ENCODE measurements around the gene POLL.

DNA sequence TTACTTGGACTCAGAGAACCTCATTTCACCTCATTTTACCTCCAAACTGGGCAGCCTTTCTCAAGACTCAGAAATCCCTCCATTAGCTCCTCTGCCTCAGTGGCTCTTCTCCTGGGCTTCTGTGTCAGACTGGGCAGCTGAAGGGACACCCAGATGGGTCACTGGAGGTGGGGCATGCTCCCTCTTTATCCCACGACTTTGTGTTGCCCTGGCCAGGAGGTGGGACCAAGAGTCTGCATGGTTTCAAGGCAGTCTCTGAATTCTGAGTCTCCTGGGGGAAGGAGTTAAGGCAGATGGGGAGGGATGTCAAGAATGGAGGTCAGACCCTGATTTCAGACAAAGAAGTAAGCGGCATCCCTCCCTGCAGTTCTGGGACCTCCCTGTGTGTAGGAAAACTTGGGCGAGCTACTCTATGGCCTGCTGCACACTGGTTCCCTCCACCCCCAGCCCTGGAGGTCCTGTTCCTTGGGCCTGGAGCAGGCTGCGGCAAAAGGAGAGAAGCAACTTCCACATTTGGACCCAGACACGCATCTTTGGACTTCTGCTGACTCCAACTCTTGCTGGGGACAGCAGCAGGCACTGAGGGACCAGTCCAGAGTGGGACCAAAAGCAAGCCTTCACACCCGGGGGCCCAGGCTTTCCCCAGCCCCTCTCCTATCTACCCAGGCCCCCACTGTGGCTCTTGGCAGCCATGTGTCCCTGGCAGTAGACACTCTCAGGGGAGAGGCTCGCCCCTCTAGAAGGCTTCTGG is 10.8 kb downstream of the POLL start:
- TF ChIP-seq POLR2AphosphoS5 (IDR thresholded peaks at IDR 0.05), result no peak
- TF ChIP-seq, protein P1, sequence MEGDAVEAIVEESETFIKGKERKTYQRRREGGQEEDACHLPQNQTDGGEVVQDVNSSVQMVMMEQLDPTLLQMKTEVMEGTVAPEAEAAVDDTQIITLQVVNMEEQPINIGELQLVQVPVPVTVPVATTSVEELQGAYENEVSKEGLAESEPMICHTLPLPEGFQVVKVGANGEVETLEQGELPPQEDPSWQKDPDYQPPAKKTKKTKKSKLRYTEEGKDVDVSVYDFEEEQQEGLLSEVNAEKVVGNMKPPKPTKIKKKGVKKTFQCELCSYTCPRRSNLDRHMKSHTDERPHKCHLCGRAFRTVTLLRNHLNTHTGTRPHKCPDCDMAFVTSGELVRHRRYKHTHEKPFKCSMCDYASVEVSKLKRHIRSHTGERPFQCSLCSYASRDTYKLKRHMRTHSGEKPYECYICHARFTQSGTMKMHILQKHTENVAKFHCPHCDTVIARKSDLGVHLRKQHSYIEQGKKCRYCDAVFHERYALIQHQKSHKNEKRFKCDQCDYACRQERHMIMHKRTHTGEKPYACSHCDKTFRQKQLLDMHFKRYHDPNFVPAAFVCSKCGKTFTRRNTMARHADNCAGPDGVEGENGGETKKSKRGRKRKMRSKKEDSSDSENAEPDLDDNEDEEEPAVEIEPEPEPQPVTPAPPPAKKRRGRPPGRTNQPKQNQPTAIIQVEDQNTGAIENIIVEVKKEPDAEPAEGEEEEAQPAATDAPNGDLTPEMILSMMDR (IDR thresholded peaks at IDR 0.05), result no peak
